ENCODE measurements around the gene ANK2. TPM values are rescaled to one million over a fixed set of nuclear protein-coding genes. Genes with fewer than 3 reads are reported as not detected.

The ANK2 gene
- total and polyA plus RNA-seq, 2 of the 13 experiments (the other 11 are each of a cell fraction or from before 2014, with no cell fraction given): 2.7 to 15.1 TPM

DNA sequence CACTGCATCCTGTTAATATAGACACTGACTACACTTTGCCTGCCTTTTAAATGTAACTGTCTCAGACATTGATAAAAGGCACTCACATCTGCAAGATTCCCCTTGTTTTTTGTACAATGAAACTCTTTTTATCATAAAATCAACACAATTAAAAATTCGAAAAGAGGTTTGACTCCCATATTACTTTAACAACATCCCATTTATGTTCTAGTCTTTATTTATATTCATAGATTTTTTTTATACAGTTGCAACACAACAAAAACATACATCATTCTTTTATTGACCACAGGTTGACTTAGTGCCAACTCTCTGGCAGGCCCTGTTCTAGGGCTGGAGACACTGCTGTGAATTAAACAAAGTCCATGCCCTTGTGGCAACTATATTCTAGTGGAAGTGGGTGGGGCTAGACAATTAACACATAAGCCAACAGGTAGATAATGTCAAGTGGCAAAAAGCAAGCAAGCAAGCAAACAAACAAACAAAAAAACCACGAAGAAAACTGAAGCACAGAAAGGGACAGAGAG is 36.8 kb downstream of the ANK2 start:
- Histone ChIP-seq H3K36me3 (replicated peaks in 1 of 2; ENCODE audit: control insufficient read depth in 1 of 2, insufficient read depth in 2 of 2, low read length in 2 of 2) (no peaks in the 10 kb centered on the region), H3K9me3 (ENCODE audit: low read length) (no peaks in the 10 kb centered on the region), H4K20me1 (ENCODE audit: insufficient read depth, low read length) (no peaks in the 10 kb centered on the region), H2AFZ (ENCODE audit: low read length) (no peak overlapping the region), H3K4me3 (replicated peaks in 1 of 3; ENCODE audit: insufficient read depth in 1 of 3, low read depth in 2 of 3, low read length in 3 of 3) (no peak overlapping the region), H3K79me2 (ENCODE audit: insufficient read depth, low read length) (no peaks in the 10 kb centered on the region), H3K27me3 (ENCODE audit: control insufficient read depth in 1 of 2, insufficient read depth in 2 of 2, low read length in 2 of 2) (peaks cover 0 to 3% of the 10 kb centered on the region in 2 experiments; a peak in 1 of 5 replicates), H3K4me1 (ENCODE audit: insufficient read depth, low read length) (no peaks in the 10 kb centered on the region), H3K27ac (ENCODE audit: extremely low read length, insufficient read depth, low read length) (no peak overlapping the region), H3K9ac (ENCODE audit: insufficient read depth, low read depth, low read length) (no peak overlapping the region), H3K4me2 (ENCODE audit: low read depth, low read length) (no peak overlapping the region)
- TF ChIP-seq PLRG1 (conservative IDR thresholded peaks at IDR 0.05): no peak
- TF ChIP-seq SIN3A (IDR thresholded peaks at IDR 0.05; ENCODE audit: borderline replicate concordance, low read depth, low read length): no peak
- no peak for TF ChIP-seq POLR2A (IDR thresholded peaks at IDR 0.05; ENCODE audit: insufficient read depth in 1 of 2, low read depth in 2 of 2, low read length in 2 of 2)
- TF ChIP-seq KMT2A (CRISPR knock-in tag; IDR thresholded peaks at IDR 0.05): no peak
- no peak for TF ChIP-seq ARNT2 (CRISPR knock-in tag; IDR thresholded peaks at IDR 0.05; ENCODE audit: low read depth)
- TF ChIP-seq ZBTB2 (CRISPR knock-in tag; IDR thresholded peaks at IDR 0.05; ENCODE audit: low read depth): no peak
- no peak for TF ChIP-seq RFX3 (CRISPR knock-in tag; IDR thresholded peaks at IDR 0.05)
- no peak for TF ChIP-seq EZH2 (conservative IDR thresholded peaks at IDR 0.05; ENCODE audit: low read depth, low read length)
- TF ChIP-seq MXD3 (CRISPR knock-in tag; IDR thresholded peaks at IDR 0.05): no peak
- TF ChIP-seq SP5 (CRISPR knock-in tag; IDR thresholded peaks at IDR 0.05; ENCODE audit: borderline replicate concordance, low read depth): no peak
- TF ChIP-seq ZNF687 (CRISPR knock-in tag; IDR thresholded peaks at IDR 0.05): no peak
- no peak for TF ChIP-seq ZNF501 (CRISPR knock-in tag; IDR thresholded peaks at IDR 0.05)
- TF ChIP-seq ZNF768 (CRISPR knock-in tag; IDR thresholded peaks at IDR 0.05): no peak
- TF ChIP-seq ZFX (CRISPR knock-in tag; IDR thresholded peaks at IDR 0.05; ENCODE audit: low read depth): no peak
- TF ChIP-seq KMT2B (CRISPR knock-in tag; IDR thresholded peaks at IDR 0.05): no peak
- TF ChIP-seq, protein P1, sequence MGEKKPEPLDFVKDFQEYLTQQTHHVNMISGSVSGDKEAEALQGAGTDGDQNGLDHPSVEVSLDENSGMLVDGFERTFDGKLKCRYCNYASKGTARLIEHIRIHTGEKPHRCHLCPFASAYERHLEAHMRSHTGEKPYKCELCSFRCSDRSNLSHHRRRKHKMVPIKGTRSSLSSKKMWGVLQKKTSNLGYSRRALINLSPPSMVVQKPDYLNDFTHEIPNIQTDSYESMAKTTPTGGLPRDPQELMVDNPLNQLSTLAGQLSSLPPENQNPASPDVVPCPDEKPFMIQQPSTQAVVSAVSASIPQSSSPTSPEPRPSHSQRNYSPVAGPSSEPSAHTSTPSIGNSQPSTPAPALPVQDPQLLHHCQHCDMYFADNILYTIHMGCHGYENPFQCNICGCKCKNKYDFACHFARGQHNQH (CRISPR knock-in tag; IDR thresholded peaks at IDR 0.05): no peak
- TF ChIP-seq, protein P2, sequence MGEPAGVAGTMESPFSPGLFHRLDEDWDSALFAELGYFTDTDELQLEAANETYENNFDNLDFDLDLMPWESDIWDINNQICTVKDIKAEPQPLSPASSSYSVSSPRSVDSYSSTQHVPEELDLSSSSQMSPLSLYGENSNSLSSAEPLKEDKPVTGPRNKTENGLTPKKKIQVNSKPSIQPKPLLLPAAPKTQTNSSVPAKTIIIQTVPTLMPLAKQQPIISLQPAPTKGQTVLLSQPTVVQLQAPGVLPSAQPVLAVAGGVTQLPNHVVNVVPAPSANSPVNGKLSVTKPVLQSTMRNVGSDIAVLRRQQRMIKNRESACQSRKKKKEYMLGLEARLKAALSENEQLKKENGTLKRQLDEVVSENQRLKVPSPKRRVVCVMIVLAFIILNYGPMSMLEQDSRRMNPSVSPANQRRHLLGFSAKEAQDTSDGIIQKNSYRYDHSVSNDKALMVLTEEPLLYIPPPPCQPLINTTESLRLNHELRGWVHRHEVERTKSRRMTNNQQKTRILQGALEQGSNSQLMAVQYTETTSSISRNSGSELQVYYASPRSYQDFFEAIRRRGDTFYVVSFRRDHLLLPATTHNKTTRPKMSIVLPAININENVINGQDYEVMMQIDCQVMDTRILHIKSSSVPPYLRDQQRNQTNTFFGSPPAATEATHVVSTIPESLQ (CRISPR knock-in tag; conservative IDR thresholded peaks at IDR 0.05): no peak
- 0% methylated on average over 2 of the region's 2 CpGs for WGBS (ENCODE audit: low lambda C conversion rate)
- ChIA-PET CTCF (ENCODE audit: low intra/inter-chr PET ratio, low total read pairs) (no interaction called here), POLR2A (no interaction called here)
- no TSS peak for BruUV-seq (replicated peaks)
- intact Hi-C loops (cut with micrococcal nuclease; ENCODE audit: unreplicated experiment): no loop called here
- no peak for ATAC-seq
- in situ Hi-C loops (cut with HindIII; ENCODE audit: extremely low pct_ligation_motif_present, low pct_unique_long_range_greater_than_20kb): no loop called here
- FAIRE-seq: no peak
- DNase-seq (ENCODE audit: low spot score): no peak
